CD4-positive, alpha-beta T cell treated with Interleukin-15 for 4 hours (primary cell): ENCODE measurements around the gene CSNK1G3.
A peak's percentile ranks its signal among the peaks of the same experiment; 100 is the strongest.

Source experiments
- DNase-seq: peaks from one replicate; pipeline ENCODE4 v3.0.0-alpha.2; 2020; ENCODE audit warnings: low spot score

CSNK1G3 gene

DNA sequence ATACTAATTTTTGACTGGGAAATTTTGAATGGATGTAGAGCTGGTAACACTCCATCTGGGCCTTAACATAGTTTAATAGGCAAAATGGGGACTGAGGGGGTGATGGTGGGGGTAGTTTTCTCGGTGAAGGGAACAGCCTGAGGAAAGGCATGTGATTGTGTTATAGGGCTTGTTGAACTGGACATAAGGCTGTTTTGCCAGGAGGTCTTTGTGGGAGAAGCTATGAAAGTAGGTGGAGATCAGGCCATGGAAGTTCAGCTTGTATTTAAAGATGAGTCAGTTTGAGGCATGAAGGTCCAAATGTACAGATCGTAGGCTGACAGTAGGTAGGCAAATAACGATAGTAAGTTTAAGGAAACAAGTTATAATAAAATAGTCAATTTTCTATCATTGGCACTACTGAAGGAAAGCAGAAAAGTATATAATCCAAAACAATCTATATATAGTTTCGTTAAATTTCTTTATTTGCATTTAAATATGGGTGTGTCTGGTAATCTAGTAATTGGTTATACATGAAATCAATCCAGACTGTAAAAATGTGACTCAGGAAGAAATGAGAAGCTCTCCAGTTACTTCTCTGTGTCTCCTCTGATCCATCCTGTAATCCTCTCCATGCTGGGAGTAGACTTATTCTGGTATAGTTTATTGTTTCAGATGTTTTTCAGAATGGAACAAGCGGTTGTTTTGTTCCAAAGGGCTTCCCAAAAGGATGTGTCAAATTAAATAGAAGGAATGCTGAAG lies 2.8 kb downstream of the CSNK1G3 start:
- DNase-seq: no peak

DNA sequence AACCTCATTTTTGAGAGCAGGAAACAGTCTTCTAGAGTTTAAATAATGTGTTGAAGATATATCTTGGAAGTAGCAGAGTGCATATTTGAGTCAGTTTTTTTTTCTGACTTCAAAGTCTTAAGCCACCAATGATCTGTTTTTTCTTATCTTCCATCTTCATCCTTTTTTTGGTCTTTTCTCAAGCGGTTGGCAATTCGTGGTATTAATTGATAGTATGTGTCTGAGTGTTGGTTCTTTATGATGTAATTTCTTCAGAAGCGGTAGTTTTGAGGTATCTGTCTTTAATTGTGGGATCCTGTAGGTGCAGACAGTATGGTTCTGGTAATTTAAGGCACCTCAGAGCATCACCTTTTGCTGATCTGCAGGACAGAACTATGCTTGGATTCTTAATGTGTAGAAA lies 3.9 kb downstream of the CSNK1G3 start:
- DNase-seq: peak; percentile 75

DNA sequence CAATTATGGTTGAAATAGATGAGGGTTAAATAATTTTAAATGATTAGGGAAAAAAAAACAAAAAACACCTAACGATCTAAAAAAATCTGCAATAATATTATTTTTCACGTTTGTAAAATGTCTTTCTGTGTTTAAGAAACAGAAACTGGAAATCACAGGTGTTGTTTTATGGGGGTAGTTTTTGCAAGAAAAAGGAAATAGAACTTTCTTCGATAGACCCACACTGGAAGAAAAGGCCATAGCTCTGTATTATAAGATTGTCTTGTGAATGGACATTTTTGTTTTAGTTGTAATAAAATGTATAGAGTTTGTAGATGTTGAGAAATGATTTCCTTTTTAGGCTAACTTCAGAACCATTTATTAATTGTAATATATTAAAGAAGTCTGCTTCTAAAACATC lies 5.5 kb downstream of the CSNK1G3 start:
- DNase-seq: no peak

DNA sequence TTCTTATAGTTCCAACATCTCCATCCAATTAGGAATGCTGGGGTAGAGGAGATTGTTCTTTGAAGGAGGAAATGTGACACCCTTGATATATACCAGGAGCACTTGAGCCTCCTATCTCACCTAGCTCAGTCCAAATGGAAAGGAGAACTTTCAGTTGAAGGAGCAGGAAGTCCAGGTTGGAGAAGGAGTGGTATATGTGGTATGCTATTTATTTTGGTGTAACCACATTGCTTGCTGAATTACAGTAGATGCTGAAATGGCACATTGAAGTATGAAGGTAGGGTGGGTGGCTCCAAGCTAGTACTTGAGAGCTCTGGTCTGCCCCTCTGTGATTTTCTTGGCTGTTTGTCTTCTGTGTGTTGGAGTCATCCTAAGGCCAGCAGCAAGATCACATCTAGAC lies 6.1 kb downstream of the CSNK1G3 start:
- DNase-seq: no peak

DNA sequence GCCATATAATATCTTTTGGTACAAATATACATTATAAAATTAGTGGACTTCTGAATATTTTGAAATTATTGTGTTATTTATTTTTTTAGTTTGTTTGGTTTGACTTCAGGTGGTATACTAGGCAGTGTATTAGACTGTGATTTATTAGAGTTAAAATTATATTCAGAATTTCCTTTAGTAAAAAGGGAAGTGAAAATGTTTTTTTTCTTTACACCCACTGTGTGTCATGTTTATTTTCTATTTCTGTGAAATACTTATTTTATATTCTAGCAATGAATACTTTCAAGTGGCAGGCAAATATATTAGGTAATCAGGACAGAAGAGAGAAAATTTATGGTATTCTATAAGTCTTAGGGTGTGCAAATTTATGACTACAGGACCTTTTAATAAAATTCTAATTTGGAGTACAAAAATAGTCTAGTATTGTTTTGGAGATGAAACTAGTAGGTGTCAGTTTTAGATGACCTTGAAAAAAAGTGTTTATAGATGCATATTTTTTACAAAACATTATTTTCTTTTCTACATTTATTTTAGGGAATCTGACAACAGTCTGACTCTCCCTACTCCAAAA lies 8.8 kb downstream of the CSNK1G3 start:
- no peak for DNase-seq

DNA sequence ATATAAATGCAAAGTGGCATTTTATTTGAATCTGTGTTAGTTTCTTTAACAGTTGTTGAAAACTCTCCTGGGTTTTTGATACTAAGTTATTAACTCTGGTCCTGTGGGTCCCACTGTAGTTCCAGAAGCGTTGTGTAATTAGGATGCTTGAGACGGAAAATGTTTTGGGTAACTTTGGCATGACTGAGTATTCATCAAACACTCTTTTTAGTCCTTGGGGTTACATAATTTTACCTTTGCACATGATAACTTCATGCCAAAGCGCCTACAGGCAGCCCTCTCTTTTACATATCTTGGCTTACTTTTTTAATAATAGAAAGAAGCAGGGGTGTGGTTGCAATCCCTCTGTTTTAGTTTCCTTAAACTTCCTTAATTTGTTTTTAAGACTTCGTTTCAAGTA lies 12.2 kb downstream of the CSNK1G3 start:
- DNase-seq: no peak

DNA sequence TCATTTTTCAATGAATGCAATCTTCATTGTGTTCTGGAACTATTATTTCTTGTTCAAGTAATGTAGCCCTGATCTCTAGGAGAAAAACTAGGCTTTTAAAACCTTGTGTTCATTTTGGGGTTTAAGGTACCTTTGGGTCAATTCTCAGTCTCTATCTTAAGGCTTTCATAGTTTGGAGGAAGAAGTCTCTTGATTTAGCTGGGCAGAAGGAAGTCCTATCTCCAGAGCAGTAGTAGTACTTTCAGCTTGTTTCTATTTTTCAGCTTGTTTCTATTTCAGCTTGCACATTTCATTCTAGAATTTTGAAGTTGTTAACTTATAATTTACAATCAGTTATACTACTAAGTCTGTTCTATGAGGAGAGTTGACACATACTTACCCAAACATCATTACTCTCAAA lies 15.2 kb downstream of the CSNK1G3 start:
- DNase-seq: no peak

DNA sequence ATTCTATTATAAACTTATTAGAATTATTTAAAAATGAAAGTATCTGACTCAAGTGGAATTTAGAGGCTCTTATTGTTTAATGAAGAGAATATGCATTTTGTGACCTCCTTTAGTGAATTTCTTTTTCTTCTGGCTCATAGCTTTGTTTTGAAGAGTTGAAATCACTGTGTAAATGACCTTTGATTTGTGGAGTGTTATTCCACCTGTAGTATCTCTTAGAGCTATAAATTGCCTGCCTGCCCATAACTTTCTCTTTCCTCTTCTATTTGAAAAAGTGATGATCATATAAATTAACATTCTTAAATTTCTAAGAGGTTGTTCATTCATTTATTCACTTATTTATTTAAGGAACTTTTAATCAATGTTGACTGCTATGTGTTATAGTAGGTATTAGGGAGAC lies 16.1 kb downstream of the CSNK1G3 start:
- no peak for DNase-seq

DNA sequence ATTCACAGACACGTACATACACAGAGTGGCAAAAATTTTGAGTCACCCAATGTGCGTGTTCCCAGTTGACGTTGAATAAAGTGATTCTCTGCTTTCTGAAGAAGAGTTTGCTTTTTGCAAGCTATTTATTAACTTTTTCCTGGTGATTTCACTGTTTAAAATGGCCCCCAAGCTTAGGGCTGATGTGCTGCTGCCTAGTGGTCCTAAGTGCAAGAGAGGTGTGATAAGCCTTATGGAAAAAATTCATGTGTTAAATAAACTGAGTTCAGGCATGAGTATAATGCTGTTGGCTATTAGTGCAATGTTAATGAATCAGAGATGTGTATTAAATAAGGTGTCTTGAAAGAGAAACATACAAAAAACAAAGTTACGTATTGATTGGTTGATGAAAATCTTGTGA lies 16.9 kb downstream of the CSNK1G3 start:
- DNase-seq: no peak

DNA sequence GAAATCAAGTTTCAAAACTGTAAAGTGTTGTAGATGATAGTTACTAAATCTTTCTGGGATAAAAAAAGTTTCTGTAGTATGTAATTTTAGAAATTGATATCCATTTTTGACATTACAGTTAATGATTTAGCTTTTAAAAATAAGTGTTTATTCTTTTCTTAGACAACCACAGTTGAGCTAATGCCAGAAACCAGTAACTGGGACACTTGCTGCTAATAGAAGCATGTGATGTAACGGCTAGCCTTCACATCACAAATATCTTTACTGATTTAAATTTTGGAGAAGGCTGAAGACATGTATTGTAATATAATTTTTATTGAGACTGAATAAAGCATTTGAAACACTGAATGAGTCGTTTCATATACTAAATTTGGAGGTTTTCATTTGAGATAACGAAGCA lies 18.8 kb downstream of the CSNK1G3 start:
- no peak for DNase-seq

DNA sequence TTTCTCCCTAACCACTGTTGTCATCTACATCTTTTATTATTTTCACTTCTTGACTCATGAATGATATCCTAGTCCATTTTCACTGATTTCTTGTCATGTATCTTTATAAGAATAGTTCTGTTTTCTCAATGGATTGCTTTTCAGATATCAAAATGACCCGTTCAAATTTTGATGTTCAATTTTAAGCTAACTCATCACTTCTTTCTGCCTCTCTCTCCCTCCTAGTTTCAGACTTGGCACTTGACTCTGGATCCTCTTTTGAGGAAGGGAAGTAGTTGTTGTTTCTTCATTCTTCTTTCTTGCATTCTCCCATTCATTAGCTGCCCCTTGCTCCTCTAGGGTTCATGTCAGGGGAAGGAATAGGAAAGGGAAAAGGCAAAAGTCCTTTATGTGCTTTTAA lies 23.7 kb downstream of the CSNK1G3 start:
- DNase-seq: no peak

DNA sequence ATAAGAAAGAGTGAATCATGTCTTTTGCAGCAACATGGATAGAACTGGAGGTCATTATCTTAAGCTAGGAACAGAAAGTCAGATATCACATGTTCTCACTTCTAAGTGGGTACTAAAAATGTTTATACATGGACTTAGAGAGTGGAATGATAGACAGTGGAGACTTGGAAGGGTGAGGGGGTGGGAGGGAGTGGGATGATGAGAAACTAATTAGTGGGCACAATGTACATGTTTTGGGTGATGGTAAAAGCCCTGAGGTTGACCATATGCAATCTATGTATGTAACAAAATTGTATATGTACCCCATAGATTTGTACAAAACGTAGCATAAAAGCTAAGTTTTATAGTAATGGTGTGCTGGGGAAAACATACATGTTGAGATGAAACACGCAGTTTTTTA lies 25.3 kb downstream of the CSNK1G3 start:
- no peak for DNase-seq

DNA sequence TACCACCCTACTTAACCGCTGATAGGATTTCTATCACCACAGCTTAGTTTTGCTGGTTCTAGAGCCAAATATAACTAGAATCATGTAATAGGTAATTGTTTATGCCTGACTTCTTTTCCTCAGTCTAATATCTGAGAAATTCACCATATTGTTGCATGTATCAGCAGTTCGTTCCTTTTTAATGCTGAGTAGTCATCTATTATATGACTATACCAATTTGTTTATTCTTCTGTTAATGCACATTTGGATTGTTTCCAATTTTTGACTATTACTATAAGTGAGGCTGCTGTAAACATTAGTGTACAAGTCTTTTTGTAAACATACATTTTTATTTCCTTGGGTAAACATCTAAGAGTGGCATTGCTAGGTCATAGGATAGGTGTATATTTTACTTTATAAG lies 25.9 kb downstream of the CSNK1G3 start:
- no peak for DNase-seq

DNA sequence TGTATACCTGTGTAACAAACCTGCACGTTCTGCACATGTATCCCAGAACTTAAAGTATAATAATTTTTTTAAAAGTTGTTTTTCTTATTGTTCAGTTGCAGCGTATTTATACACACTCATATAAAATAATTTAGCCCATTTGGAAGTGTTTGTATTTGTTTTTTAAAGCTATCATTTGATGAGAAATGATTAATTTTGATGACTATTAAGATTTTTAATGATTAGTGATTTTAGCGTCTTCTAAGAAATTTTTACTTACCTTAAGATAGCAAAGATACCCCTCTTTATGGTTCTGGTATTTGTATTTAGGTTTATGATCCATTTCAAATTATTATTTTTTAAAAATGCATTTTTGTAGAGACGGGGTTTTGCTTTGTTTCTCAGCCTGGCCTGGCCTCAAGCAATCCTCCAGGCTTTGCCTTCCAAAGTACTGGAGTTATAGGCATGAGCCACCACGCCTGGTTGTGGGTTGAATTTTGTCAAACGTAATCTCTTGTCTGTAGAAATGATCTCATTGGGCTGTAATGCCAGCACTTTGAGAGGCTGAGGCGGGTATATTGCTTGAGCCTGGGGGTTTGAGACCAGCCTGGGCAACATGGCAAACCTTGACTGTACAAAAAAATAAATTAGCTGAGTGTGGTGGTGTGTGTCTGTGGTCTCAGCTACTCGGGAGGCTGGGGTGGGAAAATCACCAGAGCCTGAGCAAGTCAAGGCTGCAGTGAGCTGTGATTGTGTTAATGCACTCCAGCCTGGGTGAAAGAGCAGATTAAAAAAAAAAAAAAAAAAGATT lies 26.9 kb downstream of the CSNK1G3 start:
- DNase-seq: no peak

DNA sequence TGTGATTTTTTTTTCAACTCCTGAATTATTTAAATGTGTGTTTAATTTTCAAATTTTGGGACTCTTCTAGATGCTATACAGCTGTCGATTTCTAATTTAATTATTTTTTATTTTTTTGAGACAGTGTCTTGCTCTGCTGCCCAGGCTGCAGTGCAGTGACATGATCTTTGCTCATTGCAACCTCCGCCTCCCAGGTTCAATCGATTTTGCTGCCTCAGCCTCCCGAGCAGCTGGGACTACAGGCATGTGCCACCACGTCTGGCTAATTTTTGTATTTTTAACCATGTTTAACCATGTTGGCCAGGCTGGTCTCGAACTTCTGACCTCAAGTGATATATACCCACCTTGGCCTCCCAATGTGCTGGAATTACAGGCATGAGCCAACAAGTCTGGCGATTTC lies 28.6 kb downstream of the CSNK1G3 start:
- no peak for DNase-seq

DNA sequence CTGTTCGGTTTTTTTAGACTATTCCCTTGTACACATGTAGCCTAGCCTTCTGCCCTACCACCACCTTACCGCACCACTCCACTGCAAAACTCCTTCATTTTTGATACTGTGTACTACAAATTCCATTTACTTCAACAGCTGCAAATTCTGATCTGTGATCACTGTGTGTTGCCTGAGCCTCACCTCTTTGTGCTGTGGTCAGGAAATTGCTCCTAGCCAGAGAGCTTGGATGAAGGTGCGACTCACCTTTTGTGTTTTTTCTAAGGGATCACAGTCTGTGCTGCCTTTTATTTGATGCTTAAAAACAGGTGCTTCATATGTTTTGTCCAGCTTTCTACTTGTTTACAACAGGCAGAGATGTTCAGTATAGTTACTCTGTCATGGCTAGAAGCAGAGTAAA lies 31.5 kb downstream of the CSNK1G3 start:
- no peak for DNase-seq

DNA sequence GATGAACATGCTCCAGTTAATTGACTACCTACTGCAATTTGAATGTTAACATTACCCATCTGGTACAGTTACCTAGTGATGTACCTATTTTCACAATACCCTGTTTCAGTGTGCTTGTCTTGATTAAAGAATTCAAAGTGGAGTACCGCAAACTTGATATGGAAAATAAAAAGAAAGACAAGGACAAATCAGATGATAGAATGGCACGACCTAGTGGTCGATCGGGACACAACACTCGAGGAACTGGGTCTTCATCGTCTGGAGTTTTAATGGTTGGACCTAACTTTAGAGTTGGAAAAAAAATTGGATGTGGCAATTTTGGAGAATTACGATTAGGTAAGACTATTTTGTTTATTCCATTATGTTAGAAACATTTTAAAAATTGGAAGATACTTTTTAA lies 33.5 kb downstream of the CSNK1G3 start:
- peak; percentile 18 for DNase-seq

DNA sequence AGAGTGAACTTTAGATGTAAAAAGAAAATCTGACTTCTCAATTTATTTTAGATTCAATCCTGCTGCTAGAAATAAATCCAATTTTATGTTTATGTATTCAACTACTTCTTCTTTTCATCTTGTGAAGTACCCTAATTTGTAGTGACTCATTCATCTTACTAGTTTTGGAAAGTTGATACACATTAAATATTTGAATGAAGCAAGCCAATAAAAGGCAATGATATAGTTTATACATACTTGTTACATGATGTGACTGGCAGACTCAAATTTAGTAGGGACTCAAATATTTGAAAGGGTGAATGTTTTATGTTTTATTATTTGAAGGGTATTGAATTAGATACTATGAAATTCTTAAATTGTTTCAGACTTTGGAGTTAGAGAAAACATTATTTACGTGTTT lies 34.7 kb downstream of the CSNK1G3 start:
- no peak for DNase-seq

DNA sequence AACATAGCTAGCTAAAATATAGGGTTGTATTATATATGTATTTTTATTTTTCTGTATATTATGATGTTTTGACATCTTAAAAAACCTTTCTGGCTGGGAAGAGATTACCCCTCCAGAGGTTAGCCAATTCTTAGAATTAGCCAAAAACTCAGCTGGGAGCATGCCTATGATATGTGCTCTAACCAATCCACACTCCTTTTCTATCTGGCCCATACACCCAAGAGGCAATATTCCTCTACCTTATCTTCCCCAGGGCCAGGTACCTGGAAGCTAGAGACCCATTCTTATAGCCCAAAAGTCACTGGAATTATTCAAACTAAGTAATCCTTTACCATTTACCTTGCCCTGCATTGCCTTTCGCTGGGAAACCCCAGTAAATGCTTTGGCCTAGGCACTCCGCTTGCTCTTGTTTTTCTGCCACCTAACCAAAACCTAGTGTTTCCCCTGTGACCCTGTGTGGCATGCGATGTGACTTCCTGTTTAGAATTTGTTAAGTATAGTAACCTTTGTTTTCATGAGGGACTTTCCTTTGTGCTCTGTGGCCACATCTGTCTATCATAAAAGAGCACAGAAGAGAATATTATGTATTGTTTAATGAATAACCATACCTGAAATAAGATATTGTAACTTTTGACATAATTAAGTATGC lies 37.4 kb downstream of the CSNK1G3 start:
- DNase-seq: peak; percentile 77

DNA sequence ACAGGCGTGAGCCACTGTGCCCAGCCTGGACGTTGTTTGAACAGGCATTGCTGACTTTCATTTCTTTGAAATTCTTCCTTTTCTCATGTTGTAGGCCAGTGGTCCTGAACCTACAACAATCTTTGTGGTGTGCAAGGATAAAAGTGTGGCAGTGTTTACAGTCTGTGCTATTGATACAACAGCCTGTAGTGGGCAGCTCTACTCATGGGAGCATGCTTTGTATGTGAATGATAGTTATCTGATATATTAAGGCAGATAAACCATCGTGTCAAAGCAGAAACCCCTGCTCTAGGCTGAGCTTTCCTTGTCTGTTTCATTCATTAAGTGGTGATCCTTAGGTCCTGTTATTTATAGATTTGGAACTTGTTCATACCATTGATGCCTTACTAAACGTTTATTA lies 42.6 kb downstream of the CSNK1G3 start:
- no peak for DNase-seq

DNA sequence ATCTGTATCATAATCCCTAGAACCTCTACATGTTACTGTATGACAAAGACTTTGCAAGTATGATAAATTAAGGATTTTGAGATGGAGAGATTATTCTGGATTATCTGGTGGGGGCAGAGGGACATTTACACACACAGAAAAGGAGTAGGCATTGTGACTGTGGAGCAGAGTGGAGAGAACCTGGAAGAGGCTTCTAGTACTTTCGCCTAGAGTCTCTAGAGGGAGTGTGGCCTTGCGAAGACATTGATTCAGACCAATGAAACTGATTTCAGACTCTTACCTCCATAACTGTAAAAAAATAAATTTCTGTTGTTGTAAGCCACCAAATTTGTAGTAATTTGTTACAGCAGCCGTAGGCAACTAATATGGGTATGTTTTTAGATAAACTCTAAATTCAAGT lies 45.9 kb downstream of the CSNK1G3 start:
- no peak for DNase-seq

DNA sequence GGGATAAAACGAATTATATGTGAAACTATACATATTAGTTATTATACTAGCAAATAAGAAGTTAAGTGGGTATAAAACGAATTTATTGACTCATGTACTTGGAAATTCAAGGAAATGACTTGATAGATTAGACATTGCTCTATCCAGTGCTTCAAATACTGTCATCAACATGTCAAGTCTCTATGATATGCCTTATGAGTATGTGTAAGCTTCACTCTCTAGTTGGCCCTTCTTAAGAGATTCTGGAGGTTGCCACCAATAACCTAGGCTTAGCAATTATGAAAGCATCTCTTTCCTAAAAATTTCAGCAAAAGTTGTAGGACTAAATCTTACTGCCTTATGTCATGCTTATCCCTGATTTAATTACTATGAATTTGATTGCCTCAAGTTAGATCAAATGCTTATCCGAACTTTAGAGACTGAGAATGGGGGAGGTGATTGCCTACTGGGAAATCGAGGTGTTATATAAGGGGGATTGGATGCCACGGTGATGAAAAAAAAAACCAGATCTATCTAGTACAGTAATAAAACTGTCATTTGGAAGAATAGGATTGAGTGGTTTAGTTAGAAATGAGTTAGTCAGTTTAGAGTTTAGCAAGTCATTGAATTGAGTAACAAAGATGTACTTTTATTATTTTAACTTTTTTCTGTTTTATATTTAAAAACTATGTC lies 46.9 kb downstream of the CSNK1G3 start:
- DNase-seq: no peak

DNA sequence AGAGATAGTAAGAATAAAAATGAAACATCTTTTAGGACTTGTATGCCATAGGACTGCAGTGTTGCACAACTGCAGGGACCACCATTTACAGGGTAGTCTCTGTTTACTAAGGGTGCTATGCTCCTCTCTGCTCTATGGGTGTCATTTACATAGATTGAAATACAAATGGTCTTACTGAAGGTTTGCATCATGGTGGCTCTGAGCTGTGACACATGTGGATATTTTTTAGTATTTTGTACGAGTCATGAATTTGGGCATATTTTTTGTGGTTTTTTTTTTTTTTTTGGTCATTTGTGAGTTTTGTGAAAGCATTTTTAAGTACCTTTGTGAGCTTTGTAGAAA lies 47.4 kb downstream of the CSNK1G3 start:
- no peak for DNase-seq
